Skin of body (tissue), 2 donors: ENCODE measurements around the gene NR3C2. TPM values are rescaled to one million over a fixed set of nuclear protein-coding genes. Genes with fewer than 3 reads are reported as not detected.
A peak's percentile ranks its signal among the peaks of the same experiment; 100 is the strongest.

Experiments used
- DNase-seq: peaks from one replicate; lab custom pipeline; 2025; lab: John Stamatoyannopoulos, UW
- total RNA-seq: library from RNA; depleted of rRNA; stranded (reverse); fragments of >200 nt; gene quantifications from one replicate; pipeline ENCODE4 v1.2.3, GENCODE V29; 2014

The NR3C2 gene
- 5.2 TPM for total RNA-seq

- peak; percentile 98 for DNase-seq
Observed at GRCh38 chr4:148441986-148442831, at the start of gene NR3C2. TSS of gene NR3C2 (minus strand) at chr4:148442414.

GRCh38 chr4:148487181-148487580 lies 45.0 kb upstream of the NR3C2 start:
- DNase-seq, result no peak

GRCh38 chr4:148481636-148482035 lies 39.4 kb upstream of the NR3C2 start:
- no peak for DNase-seq

DNA sequence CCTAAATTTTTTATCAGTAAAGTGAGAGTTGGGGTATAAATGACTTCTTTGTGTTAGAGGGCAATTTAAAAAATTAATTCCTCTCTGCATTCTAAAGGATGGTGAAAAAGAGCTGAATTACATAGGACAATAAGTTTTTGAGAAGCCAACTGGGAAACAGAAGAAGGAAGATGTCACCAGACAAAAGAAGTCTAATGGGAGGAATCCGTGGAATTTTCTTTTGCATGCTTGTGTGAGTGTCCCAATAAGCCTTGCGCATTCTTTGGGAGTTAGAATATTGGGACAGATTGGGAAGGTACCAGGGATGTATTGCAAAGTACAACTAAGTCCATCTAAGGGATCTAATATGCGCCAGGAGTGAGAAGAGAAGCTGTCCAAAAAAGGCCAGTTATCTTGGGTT lies 35.1 kb upstream of the NR3C2 start:
- DNase-seq, result no peak

- no peak for DNase-seq
Observed at GRCh38 chr4:148469938-148470337, 27.7 kb upstream of the NR3C2 start.

DNA sequence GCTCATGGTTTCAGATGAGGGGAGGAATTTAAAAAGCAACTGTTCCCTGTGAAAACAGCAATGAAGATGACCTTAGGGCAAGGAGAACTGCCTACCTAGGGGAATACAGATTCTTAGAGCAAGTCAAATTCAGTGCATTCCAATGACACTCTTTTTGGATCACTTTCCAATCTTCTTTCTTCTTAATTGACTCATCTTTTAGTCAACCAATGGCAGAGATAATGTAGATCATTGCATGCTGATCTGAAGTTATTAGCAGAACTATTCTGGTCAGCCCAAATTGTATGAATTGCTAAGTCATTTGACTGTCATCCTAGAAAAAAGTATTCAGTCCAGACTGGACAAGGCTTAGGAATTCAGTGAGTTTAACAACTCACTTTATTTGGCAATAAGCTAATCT lies 12.6 kb upstream of the NR3C2 start:
- DNase-seq, result no peak

GRCh38 chr4:148453833-148454232 lies 11.6 kb upstream of the NR3C2 start:
- DNase-seq, result no peak

GRCh38 chr4:148452970-148453369 lies 10.8 kb upstream of the NR3C2 start:
- DNase-seq, result no peak

GRCh38 chr4:148449921-148450320 lies 7.7 kb upstream of the NR3C2 start:
- DNase-seq, result no peak

DNA sequence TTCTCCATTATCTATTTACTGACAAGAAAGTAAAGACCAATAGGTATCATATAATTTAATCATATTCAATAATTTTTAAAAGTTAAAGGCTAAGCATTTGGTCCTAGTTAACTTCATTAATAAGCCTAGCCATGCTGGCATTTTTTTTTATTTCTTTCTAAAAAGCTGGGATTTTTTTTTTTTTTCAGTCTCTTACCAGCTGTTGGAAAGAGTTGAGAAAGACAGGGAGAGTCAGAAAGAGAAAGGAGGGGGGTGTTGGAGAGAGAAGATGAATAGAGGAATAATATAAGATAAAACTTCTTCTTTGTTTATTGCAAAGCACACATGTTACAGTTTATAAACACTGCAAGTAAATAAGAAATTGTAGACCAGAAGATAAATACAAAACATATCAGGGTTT lies 5.9 kb upstream of the NR3C2 start:
- DNase-seq, result no peak

DNA sequence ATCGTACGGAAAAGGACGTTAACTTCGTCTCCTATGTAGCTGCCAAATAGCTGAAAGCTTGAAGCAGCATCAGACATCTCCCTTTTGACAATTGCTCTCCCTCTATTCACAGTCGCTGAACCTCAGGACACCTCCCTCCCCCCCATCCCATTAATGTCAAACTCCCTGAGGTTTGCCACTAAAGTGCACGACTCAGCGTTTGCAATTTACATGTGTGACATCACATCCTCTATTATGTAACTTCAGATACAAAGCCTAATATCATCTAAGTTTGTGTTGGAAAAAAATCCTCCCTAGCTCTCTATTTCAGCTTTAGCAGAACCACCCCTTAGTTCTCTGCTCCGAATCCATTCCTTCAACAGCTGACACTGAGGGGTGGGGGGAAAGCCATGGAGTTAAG lies 5.5 kb upstream of the NR3C2 start:
- DNase-seq, result no peak

DNA sequence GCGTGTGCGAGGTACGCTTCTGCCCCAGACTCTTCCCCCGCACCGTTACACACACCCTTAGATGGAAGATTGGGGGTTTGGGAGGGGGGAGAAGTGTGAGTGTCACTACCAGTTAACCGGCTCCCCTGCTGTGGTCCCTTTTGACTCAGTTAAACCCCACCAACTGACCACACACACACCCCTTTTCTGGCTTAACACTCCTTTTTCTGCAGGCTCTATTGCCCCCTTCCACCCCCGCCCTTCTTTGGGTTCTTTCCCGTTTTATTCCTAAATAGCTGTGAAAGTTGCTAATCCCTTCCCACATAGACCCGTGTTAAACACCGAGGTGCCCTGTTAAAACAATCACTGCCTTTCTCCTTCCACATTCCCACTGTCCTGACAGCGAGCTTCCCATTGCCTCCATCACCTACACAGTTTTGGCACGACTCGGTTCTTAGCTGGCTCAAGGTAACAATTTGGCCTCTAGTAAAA lies 3.7 kb upstream of the NR3C2 start:
- no peak for DNase-seq

DNA sequence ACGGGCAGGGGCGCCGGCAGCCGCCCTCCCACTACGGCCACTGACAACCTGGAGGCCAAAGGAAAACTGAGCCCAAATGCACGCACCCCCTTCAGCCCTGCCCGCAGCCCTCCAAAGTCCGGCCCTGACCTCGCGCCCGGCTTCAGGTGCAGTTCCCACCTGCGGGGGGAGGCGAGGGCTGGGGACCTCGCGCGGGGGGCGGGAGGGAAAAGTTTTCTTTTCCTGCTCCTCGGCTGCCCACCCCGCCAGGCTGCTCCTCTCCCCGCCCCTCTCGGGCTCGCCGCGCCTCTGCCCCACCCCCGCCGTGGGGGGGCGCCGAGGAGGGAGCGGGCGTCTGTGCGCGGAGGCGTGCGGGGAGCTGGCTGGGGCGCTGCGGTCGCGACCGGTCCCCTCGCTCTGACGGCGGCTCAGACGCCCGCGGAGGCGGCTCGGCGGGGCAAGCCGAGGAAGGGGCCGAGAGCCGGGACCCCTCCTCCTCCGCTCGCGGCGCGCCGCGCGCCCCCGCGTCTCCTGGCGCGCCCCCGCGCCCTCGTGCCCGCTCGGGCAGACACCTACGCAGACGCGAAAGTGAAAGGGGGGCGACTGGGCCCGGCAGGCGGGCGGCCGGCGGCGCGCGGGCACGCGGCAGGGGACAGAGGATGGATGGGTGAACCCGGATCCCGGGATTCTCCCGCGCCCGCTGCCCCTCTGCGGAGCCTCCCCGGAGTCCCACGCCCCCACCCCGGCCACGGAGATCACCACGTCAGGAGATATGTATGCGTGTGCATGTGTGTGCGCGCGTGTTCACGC lies 3.1 kb upstream of the NR3C2 start:
- no peak for DNase-seq

DNA sequence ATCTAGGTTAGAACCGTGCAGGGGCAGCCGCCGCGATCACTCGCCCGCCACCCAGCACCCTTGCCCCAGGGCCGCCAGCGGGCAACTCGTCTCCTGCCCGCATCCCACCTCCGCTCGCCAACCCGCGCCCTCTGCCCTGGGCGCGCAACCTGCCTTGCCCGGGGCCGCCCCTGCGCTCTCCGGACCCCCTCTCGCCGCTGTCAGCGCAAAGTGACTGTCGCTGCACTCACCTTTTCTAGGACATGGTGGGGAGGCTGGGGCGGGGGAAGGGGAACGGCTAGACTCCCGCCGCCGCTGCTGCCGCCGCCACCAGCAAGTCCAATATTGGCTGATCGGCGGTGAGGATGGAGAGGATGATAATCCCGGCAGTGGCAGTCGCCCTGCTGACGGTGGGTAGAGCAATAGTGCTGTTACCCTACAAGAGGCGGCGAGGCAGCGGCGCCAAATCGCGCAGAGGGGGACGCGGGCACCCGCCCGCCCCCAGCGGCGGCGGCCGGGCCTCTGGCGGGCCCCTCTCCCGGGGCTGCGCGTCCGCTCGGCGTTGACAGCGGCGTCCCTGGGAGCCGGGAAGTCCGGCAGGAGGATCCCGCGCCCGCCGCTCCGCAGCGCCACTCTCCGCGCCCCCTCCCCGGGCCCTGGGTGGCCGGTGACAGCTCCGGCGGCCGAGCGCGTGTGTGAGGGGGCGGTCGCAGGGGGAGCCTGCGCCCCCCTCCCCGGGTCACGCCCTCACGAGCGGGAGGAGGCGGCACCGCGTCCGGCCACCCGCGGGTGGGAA lies 2.3 kb upstream of the NR3C2 start:
- DNase-seq, result no peak

DNA sequence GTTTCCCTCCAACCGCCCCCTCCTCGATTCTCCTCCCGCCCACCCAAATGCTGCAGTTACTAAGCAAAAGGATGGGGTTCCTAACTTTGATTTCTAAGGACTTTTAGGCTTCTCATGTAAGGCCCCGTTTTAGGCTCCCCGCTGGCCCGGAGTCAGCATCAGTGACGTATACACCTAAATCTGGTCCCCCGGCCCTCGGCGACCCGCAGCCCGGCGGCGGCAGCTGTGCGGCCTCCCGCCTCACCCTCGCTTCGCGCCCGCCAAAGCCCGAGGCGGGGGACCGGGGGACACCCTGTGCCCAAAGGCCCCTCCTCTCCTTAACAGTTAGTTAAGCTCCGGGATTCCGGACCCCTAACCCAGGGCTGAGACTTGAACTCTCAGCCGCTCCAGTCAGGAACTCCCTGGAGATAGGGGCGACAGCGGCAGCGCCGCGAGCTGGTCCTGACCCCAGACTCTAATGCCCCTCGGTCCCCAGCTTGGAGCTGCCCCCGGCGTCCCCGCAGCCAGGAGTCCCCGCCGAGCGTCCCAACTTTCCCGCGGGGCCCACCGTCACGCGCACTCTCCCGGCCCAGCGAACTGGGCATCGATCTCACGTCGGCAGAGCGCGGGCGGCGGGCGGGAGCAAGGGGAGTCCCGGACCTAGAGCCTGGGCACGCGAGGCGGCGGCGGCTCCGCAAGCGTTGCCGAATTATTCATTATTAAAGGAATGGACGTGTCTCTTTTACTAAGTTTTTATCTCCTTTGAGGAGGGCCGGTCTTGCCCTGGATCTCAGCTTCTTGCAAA lies 1.5 kb upstream of the NR3C2 start:
- DNase-seq, result no peak

DNA sequence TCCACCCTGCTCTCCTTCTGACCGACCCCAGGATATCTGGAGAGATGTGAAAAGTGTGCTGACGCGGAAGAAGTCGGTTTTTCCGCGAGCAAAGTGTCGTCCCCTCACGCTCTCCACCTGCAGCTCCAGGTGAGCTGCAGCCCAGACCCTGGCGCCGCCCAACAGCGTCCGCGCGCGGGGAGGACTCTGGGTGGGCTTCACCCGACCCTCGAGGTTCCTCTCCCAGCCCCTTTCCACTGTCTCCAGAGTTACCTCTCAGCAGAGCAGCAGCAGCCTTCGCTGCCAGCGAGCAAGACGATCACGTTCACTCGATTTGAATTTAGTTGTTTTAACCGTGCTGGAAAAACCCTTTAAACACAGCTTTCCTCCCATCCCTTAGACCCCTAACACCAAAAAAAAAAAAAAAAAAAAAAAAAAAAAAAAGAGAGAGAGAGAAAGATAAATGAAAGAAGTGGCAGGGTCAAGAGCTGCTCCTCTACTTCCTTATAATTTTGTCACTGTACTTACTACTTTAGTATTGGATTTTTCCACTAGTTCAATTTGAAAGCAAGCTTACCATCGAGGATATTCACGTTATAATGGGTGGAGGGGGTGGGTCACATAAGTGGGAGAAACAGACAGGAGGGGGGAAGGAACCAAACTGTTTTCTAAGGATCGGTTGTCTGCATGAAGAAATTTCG lies 758 bp upstream of the NR3C2 start:
- DNase-seq, result peak; percentile 4

DNA sequence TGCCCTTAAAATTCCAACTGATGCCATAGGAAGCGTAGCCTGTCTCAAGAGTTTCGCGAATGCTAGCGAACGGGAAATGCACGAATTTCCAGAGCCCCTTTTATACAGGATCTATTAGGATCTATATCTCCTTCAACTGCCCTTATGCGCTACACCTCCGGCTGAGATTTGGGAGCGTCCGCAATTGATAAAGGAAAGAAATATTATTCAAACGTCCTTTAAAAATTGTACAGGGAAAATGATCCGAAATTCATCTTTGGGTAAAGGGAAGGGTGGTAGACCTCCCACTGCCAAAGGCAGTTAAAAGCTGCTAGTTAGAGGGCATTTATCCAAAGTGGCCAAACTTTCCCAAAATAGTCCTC lies 609 bp downstream of the NR3C2 start:
- no peak for DNase-seq

- DNase-seq, result no peak
Observed at GRCh38 chr4:148438047-148438446, 4.2 kb downstream of the NR3C2 start.

DNA sequence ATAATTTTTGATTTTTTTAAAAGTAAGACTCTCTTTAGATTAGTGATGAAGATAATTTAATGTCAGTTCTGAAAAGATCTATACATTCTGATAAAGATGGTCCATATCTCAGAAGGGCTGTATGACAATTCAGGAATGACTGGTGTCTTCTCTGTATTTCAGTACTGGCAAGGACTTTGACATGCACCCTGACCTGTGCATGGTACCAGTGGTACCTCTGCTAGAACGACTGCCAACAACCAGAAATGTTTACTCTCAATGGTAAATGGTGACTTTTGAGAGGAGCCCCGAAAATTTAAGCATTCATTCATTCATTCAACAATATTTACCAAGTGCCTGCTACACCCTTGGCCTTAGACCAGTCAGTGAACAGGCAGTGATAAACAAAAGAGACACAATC lies 4.8 kb downstream of the NR3C2 start:
- DNase-seq, result no peak

GRCh38 chr4:148436512-148436911 lies 5.7 kb downstream of the NR3C2 start:
- DNase-seq, result no peak
